Stomach (tissue), 9 donors: ENCODE data around the gene HPGDS. TPM values are rescaled to one million over a fixed set of nuclear protein-coding genes. Genes with fewer than 3 reads are reported as not detected.

Experiments
- DNase-seq, 2 donors: peaks; one replicate each; pipeline versions ENCODE4 v3.0.0 to v3.0.0-alpha.2; 2013 to 2019
- H3K27ac ChIP-seq, 5 donors: fragments of 200-600 bp in 4 of 5; sonication (generic) in 4 of 5; one replicate each; pipeline ENCODE4 v1.5.1; 2013 to 2019; ENCODE audit warnings: mild to moderate bottlenecking in 1 of 5, moderate library complexity in 1 of 5
- H3K27me3 ChIP-seq, 3 donors: fragments of 200-600 bp; sonication (generic); one replicate each; pipeline ENCODE4 v1.5.1; 2017 to 2019; ENCODE audit warnings: mixed run types in 1 of 3
- H3K36me3 ChIP-seq, 4 donors: fragments of 200-600 bp; sonication (generic); 1 replicate in 3 of 4; 2 replicates in 1 of 4; pipeline ENCODE4 v1.5.1; 2016 to 2019
- H3K4me1 ChIP-seq, 4 donors: fragments of 200-600 bp; sonication (generic); one replicate each; pipeline ENCODE4 v1.5.1; 2016 to 2019
- H3K4me3 ChIP-seq, 4 donors: fragments of 200-600 bp; sonication (generic) in 3 of 4; one replicate each; pipeline ENCODE4 v1.5.1; 2016 to 2019; ENCODE audit warnings: mild to moderate bottlenecking in 1 of 4
- H3K9me3 ChIP-seq, 4 donors: fragments of 200-600 bp; sonication (generic); one replicate each; pipeline ENCODE4 v1.5.1; 2016 to 2019
- CTCF ChIP-seq, 7 experiments: fragments of 450-650 bp in 4 of 7; fragments of 200-600 bp in 3 of 7; sonication (generic) in 3 of 7; IDR thresholded peaks; one replicate each; pipeline ENCODE4 v1.5.1; 2016 to 2019; ENCODE audit warnings: antibody characterized with exemption in 7 of 7, control low read depth in 2 of 7, mild to moderate bottlenecking in 1 of 7
- EP300 ChIP-seq: sonication (generic); formaldehyde crosslinking; IDR thresholded peaks from one replicate; pipeline ENCODE4 v1.6.1; 2017; ENCODE audit warnings: antibody characterized with exemption
- POLR2A ChIP-seq, 4 donors: fragments of 450-650 bp; IDR thresholded peaks; one replicate each; pipeline ENCODE4 v1.6.1; 2016; ENCODE audit warnings: antibody characterized with exemption in 4 of 4, control low read depth in 2 of 4, mild to moderate bottlenecking in 1 of 4, moderate library complexity in 1 of 4
- POLR2AphosphoS5 ChIP-seq, 3 donors: sonication (generic); formaldehyde crosslinking; IDR thresholded peaks; one replicate each; pipeline ENCODE4 v1.6.1; 2016; ENCODE audit warnings: antibody characterized with exemption in 3 of 3
- WGBS, 5 donors: extraction: QIAGEN DNeasy Blood & Tissue Kit in 3 of 5; methylation state at CpG; one replicate each; pipeline versions ENCODE4 v1.1.5 to v1.1.7; 2013 to 2018; 5-methylcytosine and 5-hydroxymethylcytosine counted together
- intact Hi-C: fragments of 100-400 bp; cut with DNase I; formaldehyde crosslinking; loops from one replicate; pipeline ENCODE4 v1.15.1; 2023; ENCODE audit warnings: low total_unique reads
- polyA plus RNA-seq, 3 donors: library from polyadenylated mRNA; stranded (reverse); fragments of 200-250 nt; gene quantifications; one replicate each; pipeline ENCODE4 v1.2.3, GENCODE V29; 2013
- total RNA-seq, 5 donors: library from RNA; depleted of rRNA; stranded (reverse); fragments of >200 nt; gene quantifications; one replicate each; pipeline versions ENCODE4 v1.1.0 to v1.2.3, GENCODE V29; 2014 to 2016
- donor health status: healthy with polysubstance abuse.
- donor health status: Bipolar disorder and iron deficiency.
- donor health status: healthy.

The HPGDS gene
- total and polyA plus RNA-seq, 8 donors: 0.30 to 26.4 (median 3.8) TPM; not detected in 2

- Histone ChIP-seq H3K4me3 (no peak overlapping the region), H3K27ac (no peak overlapping the region), H3K36me3 (no peaks in the 10 kb centered on the region), H3K9me3 (no peaks in the 10 kb centered on the region), H3K4me1 (peaks cover 0 to 5% (median 0%) of the 10 kb centered on the region in 4 donors), H3K27me3 (no peaks in the 10 kb centered on the region)
- no peak for DNase-seq
- TF ChIP-seq POLR2A (IDR thresholded peaks at IDR 0.05) (no peak), CTCF (IDR thresholded peaks at IDR 0.05) (no peak), POLR2AphosphoS5 (IDR thresholded peaks at IDR 0.05) (no peak), EP300 (no peak)
- intact Hi-C loops: no loop called here
- 63 to 76% (median 66%) methylated on average over 1 of the region's 1 CpG for WGBS, 5 donors
These were observed 8.7 kb upstream of the HPGDS start for GRCh38 chr4:94351319-94351718.

- Histone ChIP-seq H3K4me3 (no peak overlapping the region), H3K9me3 (no peaks in the 10 kb centered on the region), H3K36me3 (no peaks in the 10 kb centered on the region), H3K27ac (no peak overlapping the region), H3K4me1 (peaks cover 0 to 5% (median 0%) of the 10 kb centered on the region in 4 donors), H3K27me3 (no peaks in the 10 kb centered on the region)
- TF ChIP-seq POLR2AphosphoS5 (IDR thresholded peaks at IDR 0.05) (no peak), POLR2A (IDR thresholded peaks at IDR 0.05) (no peak), CTCF (IDR thresholded peaks at IDR 0.05) (no peak), EP300 (no peak)
- 78 to 91% (median 88%) methylated on average over 8 of the region's 8 CpGs for WGBS, 5 donors
- no peak for DNase-seq
- intact Hi-C loops: no loop called here
These were observed 7.5 kb upstream of the HPGDS start for GRCh38 chr4:94350095-94350494.

GRCh38 chr4:94349193-94349592, 6.6 kb upstream of the HPGDS start:
- TF ChIP-seq POLR2AphosphoS5 (IDR thresholded peaks at IDR 0.05): no peak
- TF ChIP-seq EP300: no peak
- no peak for TF ChIP-seq CTCF (IDR thresholded peaks at IDR 0.05)
- TF ChIP-seq POLR2A (IDR thresholded peaks at IDR 0.05): no peak

GRCh38 chr4:94348666-94349065, 6.0 kb upstream of the HPGDS start:
- Histone ChIP-seq H3K36me3 (no peaks in the 10 kb centered on the region), H3K9me3 (no peaks in the 10 kb centered on the region), H3K27ac (no peak overlapping the region), H3K27me3 (no peaks in the 10 kb centered on the region), H3K4me1 (no peaks in the 10 kb centered on the region), H3K4me3 (no peak overlapping the region)
- intact Hi-C loops: no loop called here
- WGBS, 5 donors: 90 to 97% (median 93%) methylated on average over 3 of the region's 3 CpGs
- TF ChIP-seq POLR2AphosphoS5 (IDR thresholded peaks at IDR 0.05) (no peak), CTCF (IDR thresholded peaks at IDR 0.05) (no peak), POLR2A (IDR thresholded peaks at IDR 0.05) (no peak), EP300 (no peak)
- no peak for DNase-seq

More at GRCh38 chr4:94349193-94349592, 6.6 kb upstream of the HPGDS start:
- no peaks in the 10 kb centered on the region for H3K9me3 ChIP-seq
- no peaks in the 10 kb centered on the region for H3K4me1 ChIP-seq
- intact Hi-C loops: no loop called here
- H3K27me3 ChIP-seq: no peaks in the 10 kb centered on the region
- no peak overlapping the region for H3K4me3 ChIP-seq
- WGBS, 5 donors: 59 to 77% (median 69%) methylated on average over 1 of the region's 1 CpG
- no peak overlapping the region for H3K27ac ChIP-seq
- no peak for DNase-seq
- H3K36me3 ChIP-seq: no peaks in the 10 kb centered on the region
